HG03565 (cell line): ENCODE measurements around the gene VPS33A.
"Not testable (repeated sequence)": the region's sequence is repeated elsewhere in the genome, so short reads cannot be mapped to it uniquely, and the experiment has no call there.

Experiments
- ATAC-seq: cut with Tn5 transposase; IDR thresholded peaks from one replicate; pipeline ENCODE4 v1.9.1; 2021; ENCODE audit warnings: mild to moderate bottlenecking, moderate library complexity; ENCODE audit not compliant: unreplicated experiment

The VPS33A gene

GRCh38 chr12:122266230-122266901 is at the start of gene VPS33A:
VPS33A (minus strand) TSS chr12:122266494; CDS start chr12:122266408, 86 bp downstream.
- peak; percentile 85 for ATAC-seq

- ATAC-seq, result no peak
Measured at GRCh38 chr12:122312926-122313325, 46.6 kb upstream of the VPS33A start.

- ATAC-seq, result no peak
Measured at GRCh38 chr12:122311696-122312095, 45.4 kb upstream of the VPS33A start.

DNA sequence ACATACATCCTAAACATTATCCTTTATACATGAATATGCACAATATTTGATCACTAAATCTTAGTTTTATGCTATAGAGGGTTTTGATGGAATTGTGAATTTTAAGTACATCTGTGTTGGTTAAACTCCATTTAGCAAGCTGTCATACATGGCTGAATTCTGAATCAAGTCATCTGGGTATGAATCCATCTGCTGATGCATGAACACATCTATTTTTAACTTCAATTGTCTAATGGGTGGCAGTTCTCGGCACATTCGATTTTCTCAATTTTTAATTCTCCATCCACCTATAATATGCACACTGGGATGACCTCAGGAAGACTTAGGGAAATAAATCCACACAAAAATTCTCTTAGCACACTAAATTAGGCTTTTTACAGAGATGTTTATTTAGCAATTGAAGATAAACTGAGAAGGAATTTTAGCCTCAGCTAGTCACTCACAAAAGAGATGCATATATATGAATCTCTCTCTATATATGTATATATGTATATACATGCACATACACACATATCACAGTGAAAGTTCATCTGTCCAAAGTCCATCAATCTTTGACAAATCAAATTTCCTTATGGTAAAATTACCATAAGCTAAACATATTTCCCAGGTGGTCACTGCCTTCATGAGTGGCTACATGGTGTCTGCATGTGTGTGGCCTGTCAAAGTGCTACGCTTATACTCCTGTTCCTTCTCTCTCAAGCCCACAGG is 44.5 kb upstream of the VPS33A start:
- ATAC-seq, result no peak

GRCh38 chr12:122309564-122310121 is 43.3 kb upstream of the VPS33A start:
- no peak for ATAC-seq

DNA sequence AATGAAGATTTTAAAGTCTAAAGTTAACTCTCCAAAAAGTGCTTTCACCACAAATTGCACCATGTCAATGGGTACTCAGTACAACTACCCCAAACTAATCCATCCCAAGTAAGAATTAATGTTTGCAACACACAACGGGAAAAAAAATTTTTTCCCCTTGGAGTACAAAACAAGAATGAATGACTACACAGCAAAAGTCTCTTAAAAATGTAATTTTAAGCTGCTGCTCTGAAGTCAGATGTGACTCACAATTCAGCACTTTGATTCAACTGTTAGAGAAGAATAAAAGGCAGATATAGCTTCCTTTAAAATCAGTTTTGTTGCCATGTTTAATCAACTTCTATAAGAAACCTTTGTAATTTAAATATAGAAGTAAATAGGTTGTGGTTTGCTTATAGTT is 42.5 kb upstream of the VPS33A start:
- ATAC-seq, result no peak

- no peak for ATAC-seq
Measured at GRCh38 chr12:122306407-122306806, 40.1 kb upstream of the VPS33A start.

DNA sequence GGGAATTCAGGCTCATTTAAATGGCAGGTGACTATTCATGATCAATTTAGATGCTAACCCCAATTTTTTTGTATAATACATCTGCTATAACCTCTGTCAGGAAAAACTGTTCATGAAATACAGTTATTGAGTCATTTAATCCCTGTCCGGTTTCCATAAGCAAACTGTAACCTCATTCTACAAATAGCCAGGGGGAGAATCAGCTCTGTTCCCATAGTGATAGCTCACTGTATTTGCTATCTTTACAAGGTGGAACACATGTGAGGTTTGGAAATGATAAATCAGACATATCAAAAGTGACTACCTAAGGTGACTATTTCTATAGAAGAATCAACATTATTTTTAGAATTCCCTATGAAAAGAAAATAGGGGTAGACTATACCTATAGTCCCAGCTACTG is 38.6 kb upstream of the VPS33A start:
- ATAC-seq, result no peak

DNA sequence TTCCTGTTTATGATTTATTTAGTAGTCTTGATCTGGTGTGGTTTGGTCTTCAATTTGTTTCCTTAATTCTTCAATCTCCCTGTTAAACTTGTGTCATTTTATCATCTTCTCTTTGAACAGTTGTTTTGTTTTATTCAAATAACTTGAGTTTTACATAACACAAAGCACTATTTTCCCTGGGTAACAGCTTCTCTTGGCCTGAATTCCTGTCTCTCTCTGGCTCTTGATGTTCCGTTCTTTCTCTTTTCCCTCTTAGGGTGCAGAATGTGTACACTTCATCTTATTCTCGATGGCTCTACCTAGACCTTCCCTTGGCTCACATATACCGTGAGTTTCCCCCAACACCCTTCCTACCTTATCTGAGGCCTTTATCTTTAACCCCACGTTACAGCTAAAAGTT is 36.8 kb upstream of the VPS33A start:
- ATAC-seq, result no peak

DNA sequence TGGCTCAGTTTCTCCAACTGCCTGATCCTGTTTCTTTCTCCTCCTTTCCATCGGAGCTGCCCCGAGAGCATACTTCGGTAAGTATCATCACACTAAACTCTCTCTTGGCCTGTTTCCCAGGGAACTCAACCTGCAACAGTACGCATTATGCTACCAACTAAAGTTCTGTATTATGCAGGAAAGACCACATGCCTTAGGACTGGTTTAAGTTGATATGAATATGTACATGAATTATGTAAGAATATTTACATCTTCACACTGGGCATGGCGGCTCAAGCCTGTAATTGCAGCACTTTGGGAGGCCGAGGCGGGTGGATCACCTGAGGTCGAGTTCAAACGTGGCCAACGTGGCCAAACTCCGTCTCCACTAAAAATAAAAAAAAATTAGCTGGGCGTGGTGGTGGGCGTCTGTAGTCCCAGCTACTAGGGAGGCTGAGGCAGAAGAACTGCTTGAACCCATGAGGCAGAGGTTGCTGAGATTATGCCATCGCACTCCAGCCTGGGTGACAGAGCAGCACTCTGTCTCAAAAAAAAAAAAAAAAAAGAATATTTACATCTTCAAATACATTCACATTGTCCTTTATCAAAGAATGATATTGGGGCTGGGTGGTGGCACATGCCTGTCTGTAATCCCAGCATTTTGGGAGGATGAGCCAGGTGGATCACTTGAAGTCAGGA is 31.9 kb upstream of the VPS33A start:
- ATAC-seq, result no peak

GRCh38 chr12:122297494-122297893 is 31.2 kb upstream of the VPS33A start:
- no peak for ATAC-seq

DNA sequence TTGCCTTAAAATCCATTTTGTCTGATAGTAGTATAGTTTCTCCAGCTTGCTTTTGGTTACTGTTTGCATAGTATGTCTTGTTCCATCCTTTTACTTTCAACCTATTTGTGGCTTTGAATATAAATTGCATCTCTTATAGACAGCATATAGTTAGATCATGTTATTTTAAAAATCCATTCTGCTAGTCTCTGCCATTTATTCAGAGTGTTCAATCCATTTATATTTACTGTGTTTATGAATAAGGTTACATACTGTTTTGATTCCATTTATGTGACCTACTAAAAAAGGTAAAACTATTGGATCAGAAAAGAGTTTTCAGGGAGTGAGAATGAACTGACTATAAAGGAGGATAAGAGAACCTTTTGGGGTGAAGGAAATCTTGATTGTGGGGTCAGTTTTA is 29.6 kb upstream of the VPS33A start:
- no peak for ATAC-seq

DNA sequence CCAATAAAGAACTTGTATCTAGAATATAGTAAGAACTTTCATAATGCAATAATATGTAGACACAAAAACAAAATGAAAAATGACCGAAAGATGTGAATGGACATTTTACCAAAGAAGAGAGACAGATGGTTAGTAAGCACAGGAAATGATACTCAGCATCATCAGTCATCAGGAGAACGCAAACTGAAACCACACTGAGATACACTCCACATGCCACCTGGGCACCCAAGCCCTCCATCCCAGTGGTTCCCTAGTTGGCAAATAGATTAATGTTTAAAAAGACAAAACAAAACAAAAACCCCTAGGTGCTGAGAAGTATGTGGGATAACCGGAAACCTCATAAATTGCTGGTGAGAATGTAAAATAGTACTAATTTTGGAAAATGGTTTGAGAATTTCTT is 26.8 kb upstream of the VPS33A start:
- no peak for ATAC-seq

DNA sequence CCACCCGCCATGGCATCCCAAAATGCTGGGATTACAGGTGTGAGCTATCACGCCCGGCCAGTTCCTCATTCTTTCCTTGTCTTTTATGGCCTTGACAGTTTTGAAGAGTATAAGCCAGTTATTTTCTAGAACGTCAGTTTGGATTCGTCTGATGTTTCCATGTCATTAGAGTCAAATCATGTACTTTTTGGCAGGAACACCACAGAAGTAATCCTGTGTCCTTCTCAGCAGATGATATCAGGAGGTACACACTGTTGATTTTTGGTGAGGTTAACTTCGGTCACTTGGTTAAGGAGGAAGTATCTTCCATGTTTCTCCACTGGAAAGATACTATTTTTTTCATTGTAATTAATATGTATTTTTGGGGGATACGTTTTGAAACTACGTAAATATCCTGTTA is 25.1 kb upstream of the VPS33A start:
- ATAC-seq, result no peak

DNA sequence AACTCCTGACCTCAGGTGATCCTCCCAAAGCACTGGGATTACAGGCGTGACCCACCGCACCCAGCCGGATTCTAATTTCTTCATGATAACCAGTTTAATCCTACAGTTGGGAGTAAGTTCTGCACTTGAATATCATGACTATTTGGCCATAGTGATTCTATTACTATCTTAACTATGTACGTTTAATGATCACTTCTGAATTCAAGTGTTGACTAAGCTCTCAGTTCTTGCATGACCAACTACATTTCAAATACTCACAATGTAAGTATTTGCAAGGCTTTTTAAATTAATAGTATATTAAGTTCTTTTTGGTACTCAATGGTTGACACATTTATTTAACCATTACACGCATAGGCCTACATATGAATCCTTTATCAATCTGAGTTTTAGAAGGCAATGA is 17.4 kb upstream of the VPS33A start:
- ATAC-seq, result no peak

DNA sequence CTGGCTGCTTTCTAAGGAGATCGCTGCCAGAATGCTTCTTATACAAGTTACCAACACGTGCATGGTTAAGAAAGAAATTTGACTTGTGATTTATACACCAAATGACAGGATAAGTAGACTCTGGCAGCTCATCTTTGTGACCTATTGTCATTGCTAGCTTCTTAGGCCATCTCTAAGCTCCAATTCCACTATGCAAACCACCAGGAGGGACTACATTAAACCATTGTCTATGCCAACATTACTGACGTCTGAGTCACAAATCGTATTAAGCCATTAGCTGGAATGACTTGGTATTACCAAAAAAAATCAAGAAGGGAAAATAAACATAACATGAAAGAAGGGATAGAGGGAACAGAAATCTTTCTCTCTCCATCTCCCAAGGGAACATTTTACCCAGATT is 15.8 kb upstream of the VPS33A start:
- no peak for ATAC-seq

GRCh38 chr12:122276242-122276641 is 9.9 kb upstream of the VPS33A start:
- ATAC-seq, result no peak

GRCh38 chr12:122275459-122275858 is 9.2 kb upstream of the VPS33A start:
- no peak for ATAC-seq

DNA sequence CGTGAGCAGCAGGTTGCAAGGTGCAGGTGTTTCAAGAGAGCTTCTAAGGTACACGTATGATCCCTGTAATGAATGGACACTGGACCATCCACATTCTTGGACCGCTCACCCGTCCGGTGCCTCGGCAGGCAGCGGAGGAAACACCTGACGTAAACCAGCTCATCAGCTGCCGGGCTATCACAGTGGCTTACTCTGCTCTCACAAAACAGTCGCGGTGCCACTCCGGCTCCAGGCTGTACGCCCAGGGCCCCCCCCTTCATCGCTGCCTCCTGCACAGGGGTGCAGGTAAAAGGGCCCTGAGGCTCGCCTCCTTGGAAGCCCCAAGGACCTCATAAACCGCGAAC is 436 bp downstream of the VPS33A start:
- ATAC-seq, result peak; percentile 27

- peak; percentile 5 for ATAC-seq
Measured at GRCh38 chr12:122265476-122265875, 818 bp downstream of the VPS33A start.

GRCh38 chr12:122260735-122261134 is 5.6 kb downstream of the VPS33A start:
- ATAC-seq, result not testable (repeated sequence)

DNA sequence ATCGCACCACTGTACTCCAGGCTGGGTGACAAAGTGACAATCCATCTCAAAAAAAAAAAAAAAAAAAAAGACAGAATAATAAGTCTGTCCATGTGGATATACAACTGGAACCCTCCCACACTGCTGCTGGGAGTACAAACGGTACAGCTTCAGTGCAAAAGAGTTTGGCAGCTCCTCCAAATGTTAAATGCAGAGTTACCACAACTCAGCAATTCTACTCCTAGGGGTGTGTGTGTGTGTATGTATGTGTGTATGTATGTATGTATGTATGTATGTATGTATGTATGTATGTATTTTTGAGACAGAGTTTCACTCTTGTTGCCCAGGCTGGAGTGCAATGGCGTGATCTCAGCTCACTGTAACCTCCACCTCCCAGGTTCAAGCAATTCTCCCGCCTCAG is 7.4 kb downstream of the VPS33A start:
- not testable (repeated sequence) for ATAC-seq
